Right atrium auricular region (tissue), 2 donors: Measurements from ENCODE around the gene LIMS1. TPM values are rescaled to one million over a fixed set of nuclear protein-coding genes. Genes with fewer than 3 reads are reported as not detected.
A peak's percentile ranks its signal among the peaks of the same experiment; 100 is the strongest.

Source experiments
- DNase-seq: peaks from one replicate; pipeline ENCODE4 v3.0.0-alpha.2; 2019; ENCODE audit warnings: low spot score
- H3K27ac ChIP-seq, 2 donors: fragments of 200-600 bp; sonication (generic); 1 replicate in 1 of 2; 2 replicates in 1 of 2; pipeline ENCODE4 v1.5.1; 2016 to 2019
- H3K27me3 ChIP-seq, 2 donors: fragments of 200-600 bp; sonication (generic); one replicate each; pipeline versions ENCODE4 v1.5.1 to v1.6.0; 2017 to 2019
- H3K36me3 ChIP-seq: fragments of 200-600 bp; sonication (generic); one replicate; pipeline ENCODE4 v1.5.1; 2016
- H3K4me1 ChIP-seq, 2 donors: fragments of 200-600 bp; sonication (generic); one replicate each; pipeline versions ENCODE4 v1.5.1 to v1.6.0; 2017 to 2019
- H3K4me3 ChIP-seq, 2 donors: fragments of 200-600 bp; sonication (generic); 1 replicate in 1 of 2; 2 replicates in 1 of 2; pipeline ENCODE4 v1.5.1; 2017 to 2019; ENCODE audit warnings: mild to moderate bottlenecking in 1 of 2, moderate library complexity in 1 of 2
- H3K9me3 ChIP-seq, 2 donors: fragments of 200-600 bp; sonication (generic); one replicate each; pipeline ENCODE4 v1.5.1; 2019
- CTCF ChIP-seq, 2 donors: fragments of 200-600 bp; sonication (generic); IDR thresholded peaks; one replicate each; pipeline ENCODE4 v1.5.1; 2019; ENCODE audit warnings: antibody characterized with exemption in 2 of 2
- total RNA-seq, 2 donors: library from RNA; depleted of rRNA; stranded (reverse); fragments of >200 nt; gene quantifications; one replicate each; pipeline ENCODE4 v1.1.0, GENCODE V29; 2016

Gene LIMS1
- total RNA-seq, 2 donors from 2014 or later, result 66.7 to 106 TPM

GRCh38 chr2:108587621-108588020 lies 53.4 kb downstream of the LIMS1 start:
- no peak overlapping the region for H3K4me3 ChIP-seq
- peak; percentile 76 for DNase-seq

GRCh38 chr2:108588070-108588668 lies 53.9 kb downstream of the LIMS1 start:
- no peak for TF ChIP-seq CTCF (IDR thresholded peaks at IDR 0.05)
- H3K4me1 ChIP-seq, result peaks cover 0 to 61% of the 10 kb centered on the region in 2 donors
- H3K4me3 ChIP-seq, result no peak overlapping the region
- H3K27me3 ChIP-seq, result no peaks in the 10 kb centered on the region
- H3K27ac ChIP-seq, result peak overlapping the region; percentile 78 to 79
- no peaks in the 10 kb centered on the region for H3K36me3 ChIP-seq
- no peaks in the 10 kb centered on the region for H3K9me3 ChIP-seq
- DNase-seq, result no peak

More at GRCh38 chr2:108587621-108588020, 53.4 kb downstream of the LIMS1 start:
- no peaks in the 10 kb centered on the region for H3K36me3 ChIP-seq
- H3K4me1 ChIP-seq, result peaks cover 0 to 60% of the 10 kb centered on the region in 2 donors
- H3K27ac ChIP-seq, result peak overlapping the region; percentile 78 to 79
- no peaks in the 10 kb centered on the region for H3K27me3 ChIP-seq
- H3K9me3 ChIP-seq, result no peaks in the 10 kb centered on the region
- TF ChIP-seq CTCF (IDR thresholded peaks at IDR 0.05), result no peak

DNA sequence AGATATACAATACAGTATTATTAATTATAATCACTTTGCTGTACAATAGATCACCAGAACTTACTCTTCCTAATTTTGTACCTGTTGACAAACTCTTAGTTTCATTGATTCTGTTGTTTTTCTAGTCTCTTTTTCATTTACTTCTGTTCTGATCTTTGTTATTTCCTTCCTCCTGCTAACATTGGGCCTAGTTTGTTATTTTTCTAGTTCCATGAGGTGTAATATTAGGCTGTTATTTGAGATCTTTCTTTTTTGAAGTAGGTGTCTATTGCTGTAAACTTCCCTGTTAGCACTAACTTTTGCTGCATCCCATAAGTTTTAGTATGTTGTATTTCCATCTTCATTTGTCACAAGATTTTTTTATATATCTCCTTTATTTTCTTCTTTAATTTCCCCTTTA lies 55.1 kb downstream of the LIMS1 start:
- no peaks in the 10 kb centered on the region for H3K27me3 ChIP-seq
- H3K4me1 ChIP-seq, result peaks cover 0 to 66% of the 10 kb centered on the region in 2 donors
- no peak overlapping the region for H3K4me3 ChIP-seq
- TF ChIP-seq CTCF (IDR thresholded peaks at IDR 0.05), result no peak
- H3K36me3 ChIP-seq, result no peaks in the 10 kb centered on the region
- no peaks in the 10 kb centered on the region for H3K9me3 ChIP-seq
- no peak for DNase-seq
- no peak overlapping the region for H3K27ac ChIP-seq

- Histone ChIP-seq H3K27ac (no peak overlapping the region), H3K9me3 (no peaks in the 10 kb centered on the region), H3K4me3 (no peak overlapping the region), H3K4me1 (peaks cover 0 to 69% of the 10 kb centered on the region in 2 donors), H3K36me3 (no peaks in the 10 kb centered on the region), H3K27me3 (no peaks in the 10 kb centered on the region)
- no peak for DNase-seq
- no peak for TF ChIP-seq CTCF (IDR thresholded peaks at IDR 0.05)
Measured at GRCh38 chr2:108589781-108590180, 55.5 kb downstream of the LIMS1 start.

DNA sequence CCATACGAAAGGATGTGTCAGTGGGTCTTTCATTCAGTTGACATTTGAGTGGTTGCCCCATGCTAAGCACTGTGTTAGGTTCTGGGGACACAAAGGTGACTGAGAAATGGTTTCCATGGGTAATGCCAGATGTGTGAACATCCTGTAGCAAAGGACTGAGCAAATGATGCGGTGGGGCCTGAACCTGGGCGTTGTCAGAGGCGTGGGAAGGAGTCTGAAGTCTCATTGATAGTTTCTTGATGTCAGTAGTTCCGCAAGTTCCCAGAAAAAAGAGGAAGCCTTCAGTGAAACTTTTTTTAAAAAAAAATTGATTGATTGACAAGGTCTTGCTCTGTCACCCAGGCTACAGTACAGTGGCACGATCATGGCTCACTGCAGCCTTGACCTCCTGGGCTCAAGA lies 56.9 kb downstream of the LIMS1 start:
- Histone ChIP-seq H3K9me3 (no peaks in the 10 kb centered on the region), H3K36me3 (no peaks in the 10 kb centered on the region), H3K4me1 (peaks cover 0 to 75% of the 10 kb centered on the region in 2 donors), H3K27me3 (no peaks in the 10 kb centered on the region), H3K27ac (no peak overlapping the region), H3K4me3 (no peak overlapping the region)
- TF ChIP-seq CTCF (IDR thresholded peaks at IDR 0.05), result no peak
- no peak for DNase-seq

- Histone ChIP-seq H3K4me3 (no peak overlapping the region), H3K4me1 (peaks cover 0 to 50% of the 10 kb centered on the region in 2 donors), H3K27me3 (no peaks in the 10 kb centered on the region), H3K9me3 (no peaks in the 10 kb centered on the region), H3K36me3 (no peaks in the 10 kb centered on the region), H3K27ac (peak overlapping the region; percentile 68 to 82)
- DNase-seq, result no peak
- TF ChIP-seq CTCF (IDR thresholded peaks at IDR 0.05), result no peak
Measured at GRCh38 chr2:108593547-108594098, 59.4 kb downstream of the LIMS1 start.
